ENCODE data around the gene CALD1.

- TF ChIP-seq, protein P1, sequence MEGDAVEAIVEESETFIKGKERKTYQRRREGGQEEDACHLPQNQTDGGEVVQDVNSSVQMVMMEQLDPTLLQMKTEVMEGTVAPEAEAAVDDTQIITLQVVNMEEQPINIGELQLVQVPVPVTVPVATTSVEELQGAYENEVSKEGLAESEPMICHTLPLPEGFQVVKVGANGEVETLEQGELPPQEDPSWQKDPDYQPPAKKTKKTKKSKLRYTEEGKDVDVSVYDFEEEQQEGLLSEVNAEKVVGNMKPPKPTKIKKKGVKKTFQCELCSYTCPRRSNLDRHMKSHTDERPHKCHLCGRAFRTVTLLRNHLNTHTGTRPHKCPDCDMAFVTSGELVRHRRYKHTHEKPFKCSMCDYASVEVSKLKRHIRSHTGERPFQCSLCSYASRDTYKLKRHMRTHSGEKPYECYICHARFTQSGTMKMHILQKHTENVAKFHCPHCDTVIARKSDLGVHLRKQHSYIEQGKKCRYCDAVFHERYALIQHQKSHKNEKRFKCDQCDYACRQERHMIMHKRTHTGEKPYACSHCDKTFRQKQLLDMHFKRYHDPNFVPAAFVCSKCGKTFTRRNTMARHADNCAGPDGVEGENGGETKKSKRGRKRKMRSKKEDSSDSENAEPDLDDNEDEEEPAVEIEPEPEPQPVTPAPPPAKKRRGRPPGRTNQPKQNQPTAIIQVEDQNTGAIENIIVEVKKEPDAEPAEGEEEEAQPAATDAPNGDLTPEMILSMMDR (IDR thresholded peaks at IDR 0.05; ENCODE audit: low read depth, low read length, missing input control), result no peak
- TF ChIP-seq MAX (IDR thresholded peaks at IDR 0.05), result no peak
- TF ChIP-seq SP1 (IDR thresholded peaks at IDR 0.05), result no peak
- TF ChIP-seq EGR1 (IDR thresholded peaks at IDR 0.05; ENCODE audit: low read depth in 2 of 2), result no peak
- no peak for TF ChIP-seq RAD21 (IDR thresholded peaks at IDR 0.05)
- no peak for TF ChIP-seq TAF1 (conservative IDR thresholded peaks at IDR 0.05)
- TF ChIP-seq, protein P2, sequence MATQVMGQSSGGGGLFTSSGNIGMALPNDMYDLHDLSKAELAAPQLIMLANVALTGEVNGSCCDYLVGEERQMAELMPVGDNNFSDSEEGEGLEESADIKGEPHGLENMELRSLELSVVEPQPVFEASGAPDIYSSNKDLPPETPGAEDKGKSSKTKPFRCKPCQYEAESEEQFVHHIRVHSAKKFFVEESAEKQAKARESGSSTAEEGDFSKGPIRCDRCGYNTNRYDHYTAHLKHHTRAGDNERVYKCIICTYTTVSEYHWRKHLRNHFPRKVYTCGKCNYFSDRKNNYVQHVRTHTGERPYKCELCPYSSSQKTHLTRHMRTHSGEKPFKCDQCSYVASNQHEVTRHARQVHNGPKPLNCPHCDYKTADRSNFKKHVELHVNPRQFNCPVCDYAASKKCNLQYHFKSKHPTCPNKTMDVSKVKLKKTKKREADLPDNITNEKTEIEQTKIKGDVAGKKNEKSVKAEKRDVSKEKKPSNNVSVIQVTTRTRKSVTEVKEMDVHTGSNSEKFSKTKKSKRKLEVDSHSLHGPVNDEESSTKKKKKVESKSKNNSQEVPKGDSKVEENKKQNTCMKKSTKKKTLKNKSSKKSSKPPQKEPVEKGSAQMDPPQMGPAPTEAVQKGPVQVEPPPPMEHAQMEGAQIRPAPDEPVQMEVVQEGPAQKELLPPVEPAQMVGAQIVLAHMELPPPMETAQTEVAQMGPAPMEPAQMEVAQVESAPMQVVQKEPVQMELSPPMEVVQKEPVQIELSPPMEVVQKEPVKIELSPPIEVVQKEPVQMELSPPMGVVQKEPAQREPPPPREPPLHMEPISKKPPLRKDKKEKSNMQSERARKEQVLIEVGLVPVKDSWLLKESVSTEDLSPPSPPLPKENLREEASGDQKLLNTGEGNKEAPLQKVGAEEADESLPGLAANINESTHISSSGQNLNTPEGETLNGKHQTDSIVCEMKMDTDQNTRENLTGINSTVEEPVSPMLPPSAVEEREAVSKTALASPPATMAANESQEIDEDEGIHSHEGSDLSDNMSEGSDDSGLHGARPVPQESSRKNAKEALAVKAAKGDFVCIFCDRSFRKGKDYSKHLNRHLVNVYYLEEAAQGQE (IDR thresholded peaks at IDR 0.05), result no peak
- TF ChIP-seq FOXA1 (IDR thresholded peaks at IDR 0.05), result no peak
- no peak for TF ChIP-seq JUND (IDR thresholded peaks at IDR 0.05)
- TF ChIP-seq YY1 (IDR thresholded peaks at IDR 0.05), result no peak
- TF ChIP-seq, protein P3, sequence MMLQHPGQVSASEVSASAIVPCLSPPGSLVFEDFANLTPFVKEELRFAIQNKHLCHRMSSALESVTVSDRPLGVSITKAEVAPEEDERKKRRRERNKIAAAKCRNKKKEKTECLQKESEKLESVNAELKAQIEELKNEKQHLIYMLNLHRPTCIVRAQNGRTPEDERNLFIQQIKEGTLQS (IDR thresholded peaks at IDR 0.05), result no peak
Observed at GRCh38 chr7:134732728-134733127, 46.7 kb upstream of the CALD1 start.
